ENCODE results near the gene RMRP. TPM values are rescaled to one million over a fixed set of nuclear protein-coding genes. Genes with fewer than 3 reads are reported as not detected.

Gene RMRP
- total RNA-seq, 1 donor from 2014 or later = 32,961 TPM

DNA sequence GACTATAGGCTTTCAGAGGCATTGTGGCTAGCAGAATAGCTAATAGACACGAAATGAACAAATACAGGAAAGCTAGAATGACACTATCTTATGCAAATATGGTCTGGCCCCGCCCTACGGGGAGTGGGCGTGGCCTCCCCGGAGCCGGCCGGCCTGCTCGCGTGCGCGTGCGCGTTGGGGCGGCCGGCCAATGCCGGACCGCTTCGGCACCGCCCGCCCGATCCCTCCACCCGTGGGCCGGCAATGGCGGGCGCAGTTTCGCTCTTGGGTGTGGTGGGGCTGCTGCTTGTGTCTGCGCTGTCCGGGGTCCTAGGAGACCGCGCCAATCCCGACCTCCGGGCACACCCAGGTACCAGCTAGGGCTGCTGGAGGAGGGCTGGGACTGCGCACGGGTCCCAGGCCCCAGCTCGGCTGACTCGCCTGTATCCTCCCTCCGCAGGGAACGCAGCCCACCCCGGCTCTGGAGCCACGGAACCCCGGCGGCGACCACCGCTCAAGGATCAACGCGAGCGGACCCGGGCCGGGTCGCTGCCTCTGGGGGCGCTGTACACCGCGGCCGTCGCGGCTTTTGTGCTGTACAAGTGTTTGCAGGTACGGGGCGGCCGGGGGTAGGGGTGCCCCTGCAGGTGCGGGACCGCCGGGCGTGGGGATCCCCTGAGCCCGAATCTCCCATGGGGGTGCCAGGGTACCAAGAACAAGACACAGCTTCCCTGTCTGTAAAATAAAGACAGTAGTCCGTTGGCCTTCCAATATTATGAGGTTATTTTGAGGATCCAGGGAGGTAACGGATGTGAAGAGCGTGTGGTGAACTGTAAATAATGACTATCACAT lies 533 bp upstream of the RMRP start, which contains the start of gene CCDC107:
Gene CCDC107 (plus strand): TSS at position 156 of the 831 bp plus-strand sequence. CDS start 88 bp downstream, at position 244.
- Mint-ChIP-seq H3K9me3 (ENCODE audit: unreplicated experiment) (peaks cover 4% of the 10 kb centered on the region), H3K4me1 (ENCODE audit: unreplicated experiment) (peaks cover 35% of the 10 kb centered on the region), H3K27me3 (ENCODE audit: unreplicated experiment) (peaks cover 31% of the 10 kb centered on the region), H3K36me3 (ENCODE audit: low read depth, unreplicated experiment) (peaks cover 18% of the 10 kb centered on the region), H3K4me3 (ENCODE audit: unreplicated experiment) (peak within 1 kb of the TSS; percentile 91), H3K27ac (ENCODE audit: unreplicated experiment) (peak within 1 kb of the TSS; percentile 99)
- peak; percentile 88 for DNase-seq (ENCODE audit: low spot score)
- TF ChIP-seq, protein P1, sequence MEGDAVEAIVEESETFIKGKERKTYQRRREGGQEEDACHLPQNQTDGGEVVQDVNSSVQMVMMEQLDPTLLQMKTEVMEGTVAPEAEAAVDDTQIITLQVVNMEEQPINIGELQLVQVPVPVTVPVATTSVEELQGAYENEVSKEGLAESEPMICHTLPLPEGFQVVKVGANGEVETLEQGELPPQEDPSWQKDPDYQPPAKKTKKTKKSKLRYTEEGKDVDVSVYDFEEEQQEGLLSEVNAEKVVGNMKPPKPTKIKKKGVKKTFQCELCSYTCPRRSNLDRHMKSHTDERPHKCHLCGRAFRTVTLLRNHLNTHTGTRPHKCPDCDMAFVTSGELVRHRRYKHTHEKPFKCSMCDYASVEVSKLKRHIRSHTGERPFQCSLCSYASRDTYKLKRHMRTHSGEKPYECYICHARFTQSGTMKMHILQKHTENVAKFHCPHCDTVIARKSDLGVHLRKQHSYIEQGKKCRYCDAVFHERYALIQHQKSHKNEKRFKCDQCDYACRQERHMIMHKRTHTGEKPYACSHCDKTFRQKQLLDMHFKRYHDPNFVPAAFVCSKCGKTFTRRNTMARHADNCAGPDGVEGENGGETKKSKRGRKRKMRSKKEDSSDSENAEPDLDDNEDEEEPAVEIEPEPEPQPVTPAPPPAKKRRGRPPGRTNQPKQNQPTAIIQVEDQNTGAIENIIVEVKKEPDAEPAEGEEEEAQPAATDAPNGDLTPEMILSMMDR (IDR thresholded peaks at IDR 0.05; ENCODE audit: unreplicated experiment) = peak; percentile 76

DNA sequence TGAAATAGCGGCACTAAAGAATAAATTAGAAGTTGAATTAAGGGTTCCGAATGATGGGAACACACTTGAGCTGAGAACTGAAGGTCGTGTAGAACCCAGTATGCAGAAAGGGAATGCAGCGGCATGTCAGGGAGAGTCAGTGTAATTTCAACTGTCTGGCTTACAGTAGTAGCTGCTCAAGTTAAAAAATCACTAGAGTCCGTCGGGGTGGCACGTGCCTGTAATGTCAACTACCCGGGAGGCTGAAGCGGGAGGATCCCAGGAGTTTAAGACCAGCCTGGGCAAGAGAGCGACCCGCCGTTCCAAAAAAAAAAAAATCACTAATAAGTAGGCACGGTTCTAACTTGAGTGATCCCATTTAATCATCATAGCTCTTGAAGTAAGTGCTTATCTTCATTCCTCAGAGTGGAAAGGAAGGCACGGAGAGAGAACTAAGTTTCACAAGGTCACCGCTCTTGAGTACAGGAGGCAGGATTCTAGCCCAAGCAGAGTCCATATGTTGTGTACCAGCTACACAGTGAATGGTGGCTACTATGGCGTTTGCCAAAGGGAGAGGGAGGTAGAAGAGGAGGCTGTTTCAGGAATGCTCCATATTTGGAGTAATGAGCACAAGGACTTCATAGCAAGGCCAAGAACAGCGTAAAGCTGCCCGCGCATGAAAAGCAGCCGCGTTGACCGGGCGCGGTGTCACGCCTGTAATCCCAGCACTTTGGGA lies 831 bp downstream of the RMRP start:
- TF ChIP-seq, protein P1 (IDR thresholded peaks at IDR 0.05; ENCODE audit: unreplicated experiment) = no peak
- Mint-ChIP-seq H3K27ac (ENCODE audit: unreplicated experiment) (peak overlapping the region; percentile 99), H3K27me3 (ENCODE audit: unreplicated experiment) (peaks cover 22% of the 10 kb centered on the region), H3K4me3 (ENCODE audit: unreplicated experiment) (peak overlapping the region; percentile 87), H3K36me3 (ENCODE audit: low read depth, unreplicated experiment) (peaks cover 17% of the 10 kb centered on the region), H3K9me3 (ENCODE audit: unreplicated experiment) (peaks cover 4% of the 10 kb centered on the region), H3K4me1 (ENCODE audit: unreplicated experiment) (peaks cover 29% of the 10 kb centered on the region)
- no peak for DNase-seq (ENCODE audit: low spot score)

DNA sequence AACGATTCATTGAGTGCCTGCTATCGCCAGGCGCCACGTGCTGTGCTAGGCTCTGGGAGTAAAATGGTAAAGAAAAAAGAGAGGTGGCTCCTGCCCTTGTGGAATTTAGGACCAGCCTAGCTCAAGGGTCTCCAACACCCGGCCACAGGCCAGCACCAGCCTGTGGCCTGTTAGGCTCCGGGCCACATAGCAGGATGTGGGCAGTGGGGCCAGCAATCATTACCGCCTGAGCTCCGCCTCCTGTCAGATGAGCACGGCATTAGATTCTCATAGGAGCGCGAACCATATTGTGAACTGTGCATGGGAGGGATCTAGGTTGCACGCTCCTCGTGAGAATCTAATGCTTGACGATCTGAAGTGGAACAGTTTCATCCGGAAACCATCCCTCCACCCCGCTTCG lies 1.5 kb downstream of the RMRP start:
- no peak for DNase-seq (ENCODE audit: low spot score)
- H3K4me3 Mint-ChIP-seq (ENCODE audit: unreplicated experiment) = no peak overlapping the region
- no peak overlapping the region for H3K27ac Mint-ChIP-seq (ENCODE audit: unreplicated experiment)
- TF ChIP-seq, protein P1 (IDR thresholded peaks at IDR 0.05; ENCODE audit: unreplicated experiment) = no peak
- peaks cover 4% of the 10 kb centered on the region for H3K9me3 Mint-ChIP-seq (ENCODE audit: unreplicated experiment)
- peaks cover 22% of the 10 kb centered on the region for H3K27me3 Mint-ChIP-seq (ENCODE audit: unreplicated experiment)
- H3K4me1 Mint-ChIP-seq (ENCODE audit: unreplicated experiment) = peaks cover 25% of the 10 kb centered on the region
- peaks cover 14% of the 10 kb centered on the region for H3K36me3 Mint-ChIP-seq (ENCODE audit: low read depth, unreplicated experiment)

DNA sequence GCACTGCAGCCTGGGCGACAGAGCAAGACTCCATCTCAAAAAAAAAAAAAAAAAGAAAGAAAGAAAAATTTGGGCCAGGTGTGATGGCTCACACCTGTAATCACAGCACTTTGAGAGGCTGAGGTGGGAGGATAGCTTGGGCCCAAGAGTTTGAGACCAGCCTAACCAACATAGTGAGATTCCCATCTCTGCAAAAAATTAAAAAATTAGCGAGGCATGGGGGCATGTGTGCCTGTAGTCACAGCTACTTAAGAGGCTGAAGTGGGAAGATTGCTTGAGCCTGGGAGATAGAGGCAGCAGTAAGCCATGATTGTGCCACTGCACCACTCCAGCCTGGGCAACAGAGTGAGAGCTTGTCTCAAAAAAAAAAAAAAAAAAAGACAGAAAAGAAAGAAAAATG lies 4.2 kb downstream of the RMRP start:
- peaks cover 9% of the 10 kb centered on the region for H3K36me3 Mint-ChIP-seq (ENCODE audit: low read depth, unreplicated experiment)
- H3K27me3 Mint-ChIP-seq (ENCODE audit: unreplicated experiment) = peaks cover 15% of the 10 kb centered on the region
- no peak overlapping the region for H3K4me3 Mint-ChIP-seq (ENCODE audit: unreplicated experiment)
- H3K27ac Mint-ChIP-seq (ENCODE audit: unreplicated experiment) = no peak overlapping the region
- DNase-seq (ENCODE audit: low spot score) = no peak
- TF ChIP-seq, protein P1 (IDR thresholded peaks at IDR 0.05; ENCODE audit: unreplicated experiment) = no peak
- peaks cover 4% of the 10 kb centered on the region for H3K9me3 Mint-ChIP-seq (ENCODE audit: unreplicated experiment)
- H3K4me1 Mint-ChIP-seq (ENCODE audit: unreplicated experiment) = peaks cover 20% of the 10 kb centered on the region
